ENCODE results near the gene TYW1B.
"Not testable (repeated sequence)": the region's sequence is repeated elsewhere in the genome, so short reads cannot be mapped to it uniquely, and the experiment has no call there.

Gene TYW1B

DNA sequence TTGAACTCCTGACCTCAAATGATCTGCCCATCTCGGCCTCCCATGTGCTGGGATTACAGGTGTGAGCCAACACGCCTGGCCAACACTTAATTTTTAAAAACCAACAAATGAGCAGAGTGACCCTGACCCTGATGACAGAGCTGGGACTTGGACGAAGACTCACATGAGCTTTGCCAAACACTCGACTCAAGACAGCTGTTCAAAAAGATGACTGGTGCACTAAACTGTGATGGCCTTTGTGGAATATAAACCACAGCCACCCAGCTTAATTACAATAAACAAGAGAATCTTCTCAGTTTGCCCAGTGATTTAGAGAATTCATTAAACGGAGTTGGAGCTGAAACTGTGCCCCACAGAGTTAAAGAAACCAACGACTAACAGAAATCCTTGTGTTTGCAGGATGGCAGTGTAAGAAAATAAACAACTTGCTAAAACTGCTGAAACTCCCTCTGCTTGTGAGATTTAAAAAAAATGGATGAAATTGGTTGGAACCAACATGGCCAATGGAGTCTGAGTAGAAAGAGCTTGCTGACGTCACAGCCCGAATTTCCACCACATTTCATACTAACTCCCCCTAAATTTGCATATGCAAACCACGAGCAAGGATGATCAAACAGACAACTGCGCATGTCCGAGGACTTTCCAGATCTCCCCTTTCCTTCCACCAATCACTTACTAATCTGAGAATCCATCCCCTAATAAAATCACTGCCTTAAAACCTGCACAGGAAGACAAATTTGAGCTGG is 209.4 kb downstream of the TYW1B start:
- not testable (repeated sequence) for DNase-seq

DNA sequence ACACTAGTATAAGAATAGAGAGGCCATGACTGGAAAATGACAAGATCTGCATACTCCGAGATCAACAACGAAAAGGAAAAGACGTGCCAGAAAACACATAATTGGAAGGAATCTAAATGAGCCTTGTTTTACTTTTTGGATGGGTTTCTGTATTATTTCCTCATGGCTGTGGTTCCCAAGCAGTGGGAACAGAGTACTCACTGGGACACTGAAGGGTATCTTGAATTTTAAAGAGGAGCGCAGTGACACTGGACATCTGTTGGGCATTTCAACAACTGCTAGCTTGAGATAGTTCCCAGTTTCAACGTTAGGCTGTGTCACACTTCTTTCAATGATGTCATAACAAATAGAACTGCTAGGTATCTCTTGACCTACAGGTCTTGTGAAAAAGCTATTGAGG is 218.2 kb downstream of the TYW1B start:
- not testable (repeated sequence) for DNase-seq

DNA sequence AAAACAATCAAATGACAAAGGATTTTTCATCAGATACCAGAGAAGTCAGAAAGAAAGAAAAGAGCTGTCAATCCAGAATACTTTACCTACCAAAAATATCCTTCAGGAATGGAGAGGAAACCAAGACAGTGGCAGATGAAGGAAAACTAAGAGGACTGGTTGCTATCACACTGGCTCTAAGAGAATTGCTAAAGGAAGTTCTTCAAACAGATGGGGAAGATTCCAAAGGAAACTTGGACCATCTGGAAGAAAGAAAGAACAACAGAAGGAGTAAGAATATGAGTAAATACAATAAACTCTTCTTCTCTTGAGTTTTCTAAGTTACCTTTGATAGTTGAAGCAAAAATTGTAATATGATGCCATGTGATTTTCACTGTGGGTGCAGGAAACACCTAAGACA is 220.0 kb downstream of the TYW1B start:
- DNase-seq: not testable (repeated sequence)

DNA sequence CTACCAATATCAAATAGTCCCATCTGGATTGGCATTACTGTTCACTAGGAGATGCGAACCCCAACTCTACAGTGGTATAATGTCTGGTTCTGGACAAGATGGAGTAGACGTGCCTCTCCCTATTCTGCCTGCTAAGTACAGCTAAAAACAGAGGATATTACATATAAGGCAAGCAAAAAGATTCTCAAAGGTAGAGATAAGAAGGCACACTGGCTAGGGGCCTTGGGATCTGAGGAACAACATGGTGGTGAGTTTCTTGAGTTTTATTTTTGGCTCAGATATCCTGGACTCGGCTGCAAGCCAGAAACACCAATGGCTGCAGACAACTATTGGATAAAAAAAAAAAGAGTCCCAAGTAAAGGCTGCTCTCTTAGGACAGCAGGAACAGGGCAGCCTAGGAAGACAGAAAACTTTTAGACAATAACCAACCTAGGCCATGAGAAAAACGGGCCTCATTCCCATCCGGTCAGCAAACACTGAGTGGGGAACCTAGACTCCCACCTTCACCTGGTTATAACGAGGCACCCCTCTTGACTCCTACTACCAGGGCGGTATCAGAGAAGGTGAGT is 222.1 kb downstream of the TYW1B start:
- DNase-seq: not testable (repeated sequence)

DNA sequence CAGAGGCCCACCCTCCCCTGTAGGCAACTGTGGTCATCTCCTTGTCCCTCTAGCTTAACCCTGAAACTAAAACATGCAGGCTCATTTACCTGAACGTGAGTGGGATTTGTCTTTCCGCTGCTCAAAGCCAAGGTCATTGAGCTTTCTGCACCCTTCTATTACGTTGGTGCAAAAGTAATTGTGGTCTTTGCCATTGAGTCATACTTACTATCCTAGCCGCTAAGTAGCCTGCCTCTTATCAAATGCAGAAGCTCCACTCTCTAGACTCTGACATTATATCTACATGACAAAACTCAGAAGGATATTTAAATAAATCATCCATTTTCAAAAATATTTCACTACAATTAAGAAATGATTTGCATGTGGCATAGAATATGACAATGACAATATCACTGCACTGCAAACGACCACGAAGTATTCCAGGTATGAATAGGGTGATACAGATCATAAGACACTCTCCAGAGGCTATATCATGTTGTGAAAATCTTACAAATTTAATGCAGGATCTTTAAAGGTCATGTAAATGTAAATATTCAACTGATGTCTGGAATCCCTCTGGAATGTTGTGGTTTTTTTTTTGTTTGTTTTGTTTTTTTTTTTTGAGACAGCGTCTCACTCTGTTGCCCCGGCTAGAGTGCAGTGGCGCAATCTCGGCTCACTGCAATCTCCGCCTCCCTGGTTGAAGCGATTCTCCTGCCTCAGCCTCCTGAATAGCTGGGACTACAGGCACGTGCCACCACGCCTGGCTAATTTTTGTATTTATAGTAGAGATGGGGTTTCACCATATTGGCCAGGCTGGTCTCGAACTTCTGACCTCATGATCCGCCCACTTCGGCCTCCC is 223.0 kb downstream of the TYW1B start:
- not testable (repeated sequence) for DNase-seq

DNA sequence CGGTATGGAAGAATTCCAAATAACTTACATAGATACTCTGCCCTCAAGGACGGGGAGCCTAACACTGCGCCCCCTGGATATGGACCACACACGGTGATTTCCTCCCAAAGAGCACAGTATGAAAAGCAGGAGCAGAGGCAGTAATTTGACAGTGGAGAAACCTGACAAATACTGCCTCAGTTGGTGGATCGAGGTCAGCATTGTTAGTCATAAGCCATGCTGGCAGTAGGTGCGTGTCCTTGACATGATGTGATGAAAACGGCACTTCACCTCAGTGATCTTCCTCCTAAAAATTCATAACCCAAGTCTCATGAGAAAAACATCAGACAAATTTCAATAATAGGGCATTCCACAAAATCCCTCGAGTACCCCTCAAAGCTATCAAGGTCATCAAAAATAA is 224.5 kb downstream of the TYW1B start:
- not testable (repeated sequence) for DNase-seq

DNA sequence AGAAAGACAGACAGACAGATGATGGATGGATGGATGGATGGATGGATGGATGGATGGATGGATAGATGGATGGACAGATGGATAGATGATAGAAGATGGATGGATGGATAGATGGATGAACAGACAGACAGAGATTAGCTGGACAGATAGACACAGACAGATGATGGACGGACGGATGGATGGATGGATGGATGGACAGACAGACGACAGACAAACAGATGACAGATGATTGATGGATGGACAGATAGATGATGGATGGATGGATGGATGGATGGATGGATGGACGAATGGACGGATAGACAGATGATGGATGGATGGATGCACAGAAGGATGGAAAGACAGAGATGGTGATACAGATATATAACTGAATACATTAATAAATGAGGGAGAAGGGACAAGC is 224.9 kb downstream of the TYW1B start:
- DNase-seq: no peak

DNA sequence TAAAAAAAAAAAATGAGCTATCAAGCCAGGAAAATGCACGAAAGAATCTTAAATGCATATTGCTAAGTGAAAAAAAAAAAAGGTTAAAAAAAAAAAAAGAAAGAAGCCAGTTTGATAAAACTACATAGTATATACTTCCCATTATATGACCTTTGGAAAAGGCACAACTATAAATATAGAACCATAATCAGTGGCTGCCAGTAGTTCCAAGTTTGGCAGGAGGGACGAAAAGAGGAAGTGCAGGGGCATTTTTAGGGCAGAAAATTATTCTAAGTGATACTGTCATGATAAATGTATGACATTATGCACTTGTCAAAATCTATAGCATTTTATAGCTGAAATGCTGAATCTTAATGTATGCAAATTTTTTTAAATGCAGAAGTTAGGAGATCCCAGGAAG is 226.3 kb downstream of the TYW1B start:
- not testable (repeated sequence) for DNase-seq

DNA sequence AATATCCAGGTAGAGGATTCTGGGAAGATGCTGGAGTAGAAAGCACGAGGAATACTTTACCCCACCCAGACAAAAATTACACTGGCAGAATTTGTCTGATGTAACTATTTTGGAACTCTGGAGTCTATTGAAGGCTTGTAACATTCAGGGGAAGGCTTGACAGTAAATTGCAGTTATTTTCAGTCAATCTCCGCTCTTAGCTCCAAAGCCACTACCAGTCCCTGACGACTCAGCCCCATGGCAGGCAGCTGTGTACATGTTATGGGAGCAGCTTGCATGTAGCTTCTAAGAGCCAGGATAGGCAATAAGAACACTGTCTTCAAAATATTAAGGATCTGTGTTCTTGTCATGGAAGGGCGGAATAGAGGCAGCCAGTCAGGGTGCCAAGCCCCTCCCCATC is 238.0 kb downstream of the TYW1B start:
- DNase-seq: not testable (repeated sequence)

DNA sequence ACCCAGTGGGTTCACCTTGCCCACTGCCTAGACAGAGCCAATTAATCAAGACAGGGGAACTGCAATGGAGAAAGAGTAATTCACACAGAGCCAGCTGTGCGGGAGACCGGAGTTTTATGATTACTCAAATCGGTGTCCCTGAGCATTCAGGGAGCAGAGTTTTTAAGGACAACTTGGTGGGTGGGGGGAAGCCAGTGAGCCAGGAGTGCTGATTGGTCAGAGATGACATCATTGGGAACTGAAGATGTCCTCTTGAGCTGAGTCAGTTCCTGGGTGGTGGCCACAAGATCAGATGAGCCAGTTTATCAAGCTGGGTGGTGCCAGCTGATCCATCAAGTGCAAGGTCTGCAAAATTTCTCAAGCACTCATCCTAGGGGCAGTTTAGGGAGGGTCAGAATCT is 240.7 kb downstream of the TYW1B start:
- DNase-seq: not testable (repeated sequence)

DNA sequence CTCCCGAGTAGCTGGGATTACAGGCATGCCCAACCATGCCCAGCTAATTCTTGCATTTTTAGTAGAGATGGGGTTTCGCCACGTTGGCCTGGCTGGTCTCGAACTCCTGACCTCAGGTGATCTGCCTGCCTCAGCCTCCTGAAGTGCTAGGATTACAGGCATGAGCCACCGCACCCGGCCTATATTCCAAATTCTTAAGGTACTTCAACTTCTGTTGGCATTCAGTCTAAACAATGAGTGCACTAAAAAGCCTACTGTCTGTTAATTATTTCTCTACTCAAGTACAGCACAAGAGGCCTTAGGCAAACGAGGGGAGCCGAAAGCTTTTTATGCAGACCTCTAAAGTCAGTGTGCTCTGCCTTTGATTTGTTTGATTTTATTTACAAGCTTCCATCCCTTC is 243.4 kb downstream of the TYW1B start:
- DNase-seq: not testable (repeated sequence)

DNA sequence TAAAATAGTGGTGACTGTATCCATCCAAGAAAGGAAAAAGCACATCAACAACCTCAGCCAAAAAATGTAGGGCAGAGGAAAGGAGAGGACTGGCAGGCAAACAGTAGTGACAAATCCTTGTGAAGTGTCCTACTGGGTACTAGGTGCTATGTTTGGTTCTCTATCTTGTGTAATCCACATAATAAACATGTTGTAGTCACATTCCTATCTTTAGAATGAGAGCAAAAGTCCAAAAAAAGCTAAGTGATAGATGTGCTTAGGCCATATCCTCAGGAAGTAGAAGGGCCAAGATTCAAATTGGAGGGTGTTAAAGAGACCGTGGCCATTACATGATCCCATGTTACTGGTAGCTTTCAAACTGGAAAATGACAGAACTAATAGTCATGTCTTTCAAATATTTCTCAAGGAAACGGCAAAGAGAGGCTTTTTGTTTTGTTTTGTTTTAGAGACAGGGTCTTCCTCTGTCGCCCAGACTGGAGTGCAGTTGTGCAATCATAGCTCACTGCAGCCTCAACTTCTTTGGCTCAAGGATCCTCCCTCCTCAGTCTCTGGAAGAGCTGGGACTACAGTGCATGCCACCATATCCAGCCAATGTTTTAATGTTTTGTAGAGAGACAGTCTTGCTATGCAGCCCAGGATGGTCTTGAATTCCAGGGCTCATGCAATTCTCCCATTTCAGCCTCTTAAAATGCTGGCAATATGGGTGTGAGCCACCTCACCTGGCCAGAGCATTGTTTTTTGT is 244.2 kb downstream of the TYW1B start:
- not testable (repeated sequence) for DNase-seq

DNA sequence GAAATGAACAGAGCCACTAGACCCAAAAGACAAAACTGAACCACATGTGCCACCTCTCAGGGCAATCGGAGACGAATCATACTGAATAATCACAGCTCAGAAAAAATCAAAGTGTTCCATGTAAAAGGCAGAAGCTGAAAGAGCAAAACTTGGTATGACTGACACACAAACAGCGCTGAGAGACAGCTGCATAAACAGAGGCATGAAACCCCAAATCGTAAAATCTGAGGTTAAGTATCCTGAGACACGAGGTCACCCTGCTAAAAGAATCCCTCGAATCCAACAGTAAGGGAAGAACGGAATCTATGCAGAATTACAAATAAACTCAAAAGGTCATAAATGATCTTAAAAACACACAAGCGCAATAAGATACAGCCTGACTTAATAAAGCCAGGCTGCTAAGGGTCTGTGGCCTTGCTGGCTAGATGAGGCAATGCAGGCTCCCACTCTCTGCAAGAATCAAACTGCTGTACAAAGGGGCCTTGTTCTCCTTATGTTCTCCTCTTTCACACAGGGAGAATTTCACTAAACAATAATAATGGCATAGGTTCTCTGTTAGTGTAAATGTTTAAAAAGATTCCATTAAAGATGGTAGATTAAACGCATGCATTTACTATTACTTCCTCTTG is 247.7 kb downstream of the TYW1B start:
- DNase-seq: not testable (repeated sequence)

DNA sequence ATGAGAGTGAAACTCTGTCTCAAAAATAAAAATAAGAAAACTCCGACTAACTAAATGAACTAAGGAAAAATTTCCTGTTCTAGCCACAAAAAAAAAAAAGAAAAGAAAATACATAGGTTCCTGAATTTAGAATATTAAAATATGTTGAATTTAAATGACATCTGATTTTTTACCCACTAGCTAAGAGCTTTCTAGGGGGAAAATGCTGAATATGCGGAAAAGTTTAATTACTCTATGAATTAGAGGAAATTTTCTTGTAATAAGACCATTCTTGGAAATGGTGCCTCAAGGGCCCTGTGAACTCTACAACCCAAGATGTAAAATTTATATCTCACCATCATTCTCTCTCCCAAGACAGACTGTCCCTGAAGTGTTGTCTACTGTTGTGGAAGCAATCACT is 250.9 kb downstream of the TYW1B start:
- DNase-seq: no peak

DNA sequence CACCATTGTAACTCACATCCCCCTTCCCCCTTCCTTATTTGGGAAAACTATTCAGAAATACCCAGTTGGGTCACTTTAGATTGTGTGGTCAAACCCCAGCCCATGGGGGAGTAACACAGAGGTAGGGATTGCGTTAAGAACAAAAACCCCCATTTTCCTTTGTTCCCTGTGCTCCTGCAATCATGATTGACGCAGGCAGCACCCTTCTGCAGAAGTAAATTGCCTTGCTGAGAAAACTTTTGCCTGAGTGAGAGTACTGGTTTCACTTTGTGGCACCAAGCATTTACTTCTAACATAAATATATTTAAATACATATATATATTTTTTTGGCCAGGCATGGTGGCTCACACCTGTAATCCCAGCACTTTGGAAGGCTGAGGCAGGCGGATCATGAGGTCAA is 266.0 kb downstream of the TYW1B start:
- not testable (repeated sequence) for DNase-seq

DNA sequence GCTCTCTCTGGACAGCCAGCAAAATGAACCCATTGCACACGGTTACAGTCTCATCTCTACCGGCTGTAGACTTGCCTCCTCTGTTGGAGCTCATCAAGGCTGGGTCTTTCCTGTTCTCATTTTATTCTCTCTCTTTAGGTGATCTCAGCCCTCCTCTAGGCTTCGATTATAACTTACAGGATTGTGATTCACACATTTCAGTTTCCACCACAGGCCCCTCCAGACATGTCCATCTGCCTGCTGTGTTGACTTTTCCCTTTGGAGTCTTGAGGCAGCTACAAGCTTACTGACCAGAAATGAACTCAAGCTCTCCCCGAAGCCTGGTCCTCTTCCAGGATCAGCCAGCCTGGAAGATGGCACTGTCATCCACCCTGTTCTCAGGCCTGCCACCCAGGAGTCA is 268.5 kb downstream of the TYW1B start:
- not testable (repeated sequence) for DNase-seq

DNA sequence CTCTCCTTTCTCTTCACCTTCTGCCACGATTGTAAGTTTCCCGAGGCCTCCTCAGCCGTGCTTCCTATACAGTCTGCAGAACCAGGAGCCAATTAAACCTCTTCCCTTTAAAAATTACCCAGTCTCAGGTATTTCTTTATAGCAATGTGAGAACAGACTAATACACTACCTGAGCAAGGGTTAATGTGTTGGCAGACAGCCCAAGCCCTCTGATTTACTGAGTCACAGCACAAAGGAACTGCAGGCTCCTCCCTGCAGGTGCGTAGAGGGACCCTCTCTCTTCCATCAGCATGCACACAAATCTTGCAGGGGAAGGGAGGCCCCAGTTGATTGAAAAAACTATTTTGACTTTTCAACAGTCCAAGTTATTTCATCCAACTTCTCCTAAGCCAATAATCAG is 271.3 kb downstream of the TYW1B start:
- not testable (repeated sequence) for DNase-seq

DNA sequence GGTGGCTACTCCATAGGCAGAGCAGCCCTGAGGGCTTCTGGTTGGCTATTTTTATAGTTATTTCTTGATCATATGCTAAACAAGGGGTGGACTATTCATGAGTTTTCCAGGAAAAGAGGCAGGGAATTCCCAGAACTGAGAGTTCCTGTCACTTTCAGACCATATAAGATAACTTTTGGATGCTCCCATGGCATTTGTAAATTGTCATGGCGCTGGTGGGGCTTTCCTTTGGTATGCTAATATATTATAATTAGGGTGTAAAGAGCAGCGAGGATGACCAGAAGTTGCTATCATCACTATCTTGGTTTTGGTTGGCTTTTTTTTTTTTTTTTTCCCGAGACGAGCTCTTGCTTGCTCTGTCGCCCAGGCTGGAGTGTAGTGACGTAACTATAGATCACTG is 272.8 kb downstream of the TYW1B start:
- not testable (repeated sequence) for DNase-seq

DNA sequence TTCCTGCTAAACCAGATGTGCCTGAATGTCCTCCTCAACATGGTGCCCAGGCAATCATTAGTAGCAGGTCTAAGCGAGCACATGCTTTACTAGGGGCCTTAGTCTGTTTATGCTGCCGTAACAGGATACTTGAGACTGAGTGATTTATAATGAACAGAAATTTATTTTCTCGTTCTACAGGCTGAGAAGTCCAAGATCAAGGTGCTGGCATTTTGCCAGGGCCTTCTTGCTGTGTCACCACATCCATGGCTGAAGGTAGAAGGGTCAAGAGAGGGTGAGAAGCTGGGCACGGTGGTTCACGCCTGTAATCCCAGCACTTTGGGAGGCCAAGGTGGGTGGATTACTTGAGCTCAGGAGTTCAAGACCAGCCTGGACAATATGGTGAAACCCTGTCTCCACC is 273.6 kb downstream of the TYW1B start:
- DNase-seq: not testable (repeated sequence)

DNA sequence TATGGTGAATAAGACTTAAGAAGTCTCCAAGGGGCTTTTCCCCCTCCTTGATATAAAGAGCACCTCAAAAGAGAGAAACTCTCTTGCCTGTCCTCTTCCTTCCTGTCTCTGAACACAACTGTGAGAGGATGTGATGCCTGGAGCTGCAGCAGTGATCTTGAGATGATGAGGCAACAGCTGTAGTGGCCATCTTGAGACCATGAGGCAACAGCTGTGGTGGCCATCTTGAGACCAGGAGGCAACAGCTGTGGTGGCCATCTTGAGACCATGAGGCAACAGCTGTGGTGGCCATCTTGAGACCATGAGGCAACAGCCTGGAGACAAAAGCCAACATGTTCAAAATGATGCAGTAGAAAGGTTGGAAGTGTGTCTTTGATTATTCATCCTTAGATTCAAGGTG is 277.5 kb downstream of the TYW1B start:
- not testable (repeated sequence) for DNase-seq

DNA sequence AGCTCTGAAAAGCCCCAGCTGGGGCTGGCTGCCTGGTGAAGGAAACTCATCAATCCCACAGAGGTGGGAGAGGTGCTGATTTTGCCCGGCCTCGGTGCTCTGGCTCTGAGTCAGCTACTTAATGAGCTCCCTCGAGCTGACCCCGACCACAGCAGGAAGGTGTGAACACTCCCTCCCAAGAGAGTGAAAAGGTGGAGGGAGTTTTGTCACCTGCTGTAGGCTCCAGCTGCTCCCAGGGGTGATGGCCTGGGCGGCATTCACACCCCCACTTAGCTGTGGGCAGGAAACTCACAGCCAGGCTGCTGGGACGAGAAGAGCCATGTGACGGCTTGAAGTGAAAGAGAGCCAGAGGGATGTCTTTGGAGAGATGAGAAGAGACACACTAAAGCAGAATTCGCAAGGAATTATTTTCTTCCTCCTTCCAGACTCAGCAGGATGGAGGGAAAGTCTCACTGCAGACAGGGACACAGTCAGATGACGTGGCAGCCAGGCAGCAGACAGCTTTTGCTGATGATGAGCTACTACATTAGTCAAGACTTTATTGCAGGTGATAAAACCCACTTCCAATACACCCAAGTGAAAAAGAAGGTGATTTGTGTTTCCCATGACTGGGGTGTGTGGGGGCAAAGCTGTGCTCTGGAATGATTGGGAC is 281.3 kb downstream of the TYW1B start:
- DNase-seq: not testable (repeated sequence)

DNA sequence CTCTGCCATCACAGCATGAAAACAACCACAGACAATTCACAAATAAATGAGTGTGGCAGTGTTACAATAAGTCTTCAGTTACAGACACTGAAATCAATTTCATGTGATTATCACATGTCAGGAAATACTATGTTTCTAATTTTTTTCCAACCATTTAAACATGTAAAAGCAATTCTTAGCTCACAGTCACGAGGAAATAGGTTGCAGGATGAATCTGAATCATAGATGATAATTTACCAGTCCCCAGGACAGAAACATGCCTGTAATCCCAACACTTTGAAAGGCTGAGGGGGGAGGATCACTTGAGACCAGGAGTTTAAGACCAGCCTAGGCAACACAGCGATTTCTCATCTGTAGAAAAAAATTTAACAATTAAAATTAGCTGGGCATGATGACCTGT is 283.5 kb downstream of the TYW1B start:
- not testable (repeated sequence) for DNase-seq

Data from NCI-H524 treated with DMSO at 0.1 percent for 48 hours (cell line).